Activated CD4-positive, alpha-beta T cell treated with anti-CD3 and anti-CD28 coated beads, Interleukin-2, amount 10 ng/mL, durations not matched to agents 24 days and 14 days (primary cell): ENCODE results near the gene TSPYL1. TPM values are rescaled to one million over a fixed set of nuclear protein-coding genes. Genes with fewer than 3 reads are reported as not detected.

Source experiments
- DNase-seq: peaks from one replicate; pipeline ENCODE4 v3.0.0; 2022
- H3K27ac Mint-ChIP-seq: one replicate; pipeline ENCODE4 v1.8.0; 2022; ENCODE audit warnings: mild to moderate bottlenecking, mixed read lengths
- H3K27me3 Mint-ChIP-seq: one replicate; pipeline ENCODE4 v1.8.0; 2022; ENCODE audit warnings: mixed read lengths
- H3K36me3 Mint-ChIP-seq: one replicate; pipeline ENCODE4 v1.8.0; 2022; ENCODE audit warnings: low read depth, mild to moderate bottlenecking, mixed read lengths
- H3K4me1 Mint-ChIP-seq: one replicate; pipeline ENCODE4 v1.8.0; 2021; ENCODE audit warnings: mixed read lengths
- H3K4me3 Mint-ChIP-seq: one replicate; pipeline ENCODE4 v1.8.0; 2022; ENCODE audit warnings: mild to moderate bottlenecking, moderate library complexity, mixed read lengths
- H3K9me3 Mint-ChIP-seq: one replicate; pipeline ENCODE4 v1.8.0; 2021; ENCODE audit warnings: mixed read lengths
- intact Hi-C: fragments of 100-400 bp; cut with micrococcal nuclease; formaldehyde crosslinking; loops from one replicate; pipeline ENCODE4 v1.15.1; 2023
- total RNA-seq: library from RNA; stranded (reverse); gene quantifications from 2 replicates; pipeline ENCODE4 v1.2.3, GENCODE V29; 2022

Gene TSPYL1
- total RNA-seq, 1 donor from 2014 or later, result 39.1 TPM

- intact Hi-C loops, result no loop called here
- peaks cover 8% of the 10 kb centered on the region for H3K4me1 Mint-ChIP-seq
- DNase-seq, result no peak
- H3K4me3 Mint-ChIP-seq, result no peak overlapping the region
- no peak overlapping the region for H3K27ac Mint-ChIP-seq
- H3K36me3 Mint-ChIP-seq, result peaks cover 2% of the 10 kb centered on the region
- H3K27me3 Mint-ChIP-seq, result no peaks in the 10 kb centered on the region
- peaks cover 19% of the 10 kb centered on the region for H3K9me3 Mint-ChIP-seq
Observed at GRCh38 chr6:116265041-116265829, 14.5 kb downstream of the TSPYL1 start.

- peaks cover 2% of the 10 kb centered on the region for H3K36me3 Mint-ChIP-seq
- no peak overlapping the region for H3K4me3 Mint-ChIP-seq
- H3K4me1 Mint-ChIP-seq, result peaks cover 4% of the 10 kb centered on the region
- H3K27ac Mint-ChIP-seq, result no peak overlapping the region
- H3K9me3 Mint-ChIP-seq, result peaks cover 19% of the 10 kb centered on the region
- intact Hi-C loops, result no loop called here
- no peak for DNase-seq
- H3K27me3 Mint-ChIP-seq, result no peaks in the 10 kb centered on the region
Observed at GRCh38 chr6:116263353-116263752, 16.4 kb downstream of the TSPYL1 start.

DNA sequence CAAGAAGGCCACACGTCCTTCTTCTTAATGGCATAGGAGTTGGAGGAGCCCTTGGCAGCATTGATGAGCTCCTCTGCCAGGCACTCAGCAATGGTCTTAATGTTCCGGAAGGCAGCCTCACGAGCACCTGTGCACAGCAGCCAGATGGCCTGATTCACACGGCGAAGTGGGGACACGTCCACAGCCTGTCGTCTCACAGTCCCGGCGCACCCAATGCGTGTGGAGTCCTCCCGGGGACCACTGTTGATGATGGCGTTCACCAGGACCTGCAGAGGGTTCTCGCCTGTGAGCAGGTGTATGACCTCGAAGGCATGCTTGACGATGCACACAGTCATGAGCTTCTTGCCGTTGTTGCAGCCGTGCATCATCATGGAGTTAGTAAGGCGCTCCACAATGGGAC lies 21.2 kb downstream of the TSPYL1 start:
- Mint-ChIP-seq H3K36me3 (peaks cover 2% of the 10 kb centered on the region), H3K27me3 (no peaks in the 10 kb centered on the region), H3K4me3 (no peak overlapping the region), H3K9me3 (peaks cover 13% of the 10 kb centered on the region), H3K27ac (no peak overlapping the region), H3K4me1 (no peaks in the 10 kb centered on the region)
- intact Hi-C loops, result loop anchor here (10.0 kb wide), 2 partner anchors 406 to 1346 kb away; partner anchors contain the start of genes GOPC and ZUP1
- DNase-seq, result no peak

DNA sequence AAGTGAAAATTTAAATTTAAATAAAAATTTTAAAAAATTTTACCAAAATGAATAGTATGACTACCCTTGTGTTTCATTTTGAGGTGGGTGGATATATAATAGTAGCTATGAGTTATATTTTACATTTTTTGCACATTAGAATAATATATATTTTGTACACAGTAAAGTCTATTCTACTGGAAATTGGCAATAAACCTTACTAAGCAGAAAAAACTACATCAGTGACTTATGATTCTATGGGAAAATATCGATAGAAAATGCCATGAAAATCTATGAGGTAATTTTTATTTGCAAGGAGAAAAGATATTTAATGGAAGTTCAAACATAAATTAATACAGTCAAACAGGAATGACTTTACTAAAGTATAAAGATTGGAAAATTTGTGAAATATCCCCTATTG lies 23.0 kb downstream of the TSPYL1 start:
- Mint-ChIP-seq H3K27ac (no peak overlapping the region), H3K4me3 (no peak overlapping the region), H3K36me3 (peaks cover 6% of the 10 kb centered on the region), H3K4me1 (peaks cover 7% of the 10 kb centered on the region), H3K27me3 (no peaks in the 10 kb centered on the region), H3K9me3 (peaks cover 4% of the 10 kb centered on the region)
- intact Hi-C loops, result loop anchor here (10.0 kb wide), 2 partner anchors 408 to 1348 kb away; partner anchors contain the start of genes GOPC and ZUP1
- DNase-seq, result no peak

DNA sequence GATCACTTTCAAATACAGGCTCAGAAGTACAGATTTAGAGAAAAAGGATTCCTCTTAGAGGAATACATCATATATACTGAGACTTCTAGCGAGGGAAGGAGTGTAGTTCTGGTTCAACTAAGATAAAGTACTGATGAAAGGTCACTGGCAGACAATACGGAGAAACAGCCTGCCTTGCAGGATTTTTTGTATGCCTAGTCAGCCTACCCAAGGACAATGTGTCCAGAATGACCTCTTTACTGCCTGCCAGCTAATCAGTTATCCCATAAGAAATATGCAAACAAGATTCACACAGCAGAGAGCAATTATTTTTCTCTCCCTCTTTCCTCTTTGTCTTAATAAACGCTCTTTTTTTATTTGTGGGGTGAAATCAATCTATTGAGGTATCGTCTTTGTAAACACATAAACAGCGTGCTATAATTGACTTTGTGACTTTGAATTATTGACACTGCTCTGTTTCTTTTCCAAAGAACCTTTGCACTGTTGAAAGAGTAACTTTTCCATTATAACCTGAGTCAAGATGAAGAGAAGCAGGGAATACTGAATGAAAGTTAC lies 24.4 kb downstream of the TSPYL1 start:
- peaks cover 20% of the 10 kb centered on the region for H3K4me1 Mint-ChIP-seq
- no peaks in the 10 kb centered on the region for H3K27me3 Mint-ChIP-seq
- H3K36me3 Mint-ChIP-seq, result peaks cover 9% of the 10 kb centered on the region
- DNase-seq, result no peak
- no peak overlapping the region for H3K27ac Mint-ChIP-seq
- H3K4me3 Mint-ChIP-seq, result no peak overlapping the region
- peaks cover under 1% of the 10 kb centered on the region for H3K9me3 Mint-ChIP-seq
- intact Hi-C loops, result loop anchor here (2.0 to 10.0 kb wide), 4 partner anchors 13 to 1349 kb away; partner anchors contain the start of genes GOPC, NT5DC1 and ZUP1

- intact Hi-C loops, result loop anchor here (1.0 to 10.0 kb wide), 6 partner anchors 14 to 1350 kb away; partner anchors contain the start of genes GOPC, NT5DC1, RWDD1 and TSPYL1
- no peaks in the 10 kb centered on the region for H3K9me3 Mint-ChIP-seq
- no peak for DNase-seq
- H3K27me3 Mint-ChIP-seq, result no peaks in the 10 kb centered on the region
- no peak overlapping the region for H3K27ac Mint-ChIP-seq
- H3K36me3 Mint-ChIP-seq, result peaks cover 9% of the 10 kb centered on the region
- peaks cover 25% of the 10 kb centered on the region for H3K4me1 Mint-ChIP-seq
- no peak overlapping the region for H3K4me3 Mint-ChIP-seq
Observed at GRCh38 chr6:116254297-116255056, 25.3 kb downstream of the TSPYL1 start.

- intact Hi-C loops, result loop anchor here (1.0 to 10.0 kb wide), 6 partner anchors 15 to 1351 kb away; partner anchors contain the start of genes GOPC, NT5DC1, RWDD1 and TSPYL1
- Mint-ChIP-seq H3K9me3 (no peaks in the 10 kb centered on the region), H3K27ac (no peak within 1 kb of the TSS), H3K4me1 (peaks cover 25% of the 10 kb centered on the region), H3K4me3 (no peak within 1 kb of the TSS), H3K36me3 (peaks cover 9% of the 10 kb centered on the region), H3K27me3 (no peaks in the 10 kb centered on the region)
- peak; percentile 98 for DNase-seq
Observed at GRCh38 chr6:116253505-116254296, 26.0 kb downstream of the TSPYL1 start, which contains the start of gene TSPYL4. TSS of gene TSPYL4 (minus strand) at chr6:116254075. CDS start at chr6:116254008, 67 bp downstream.

- Mint-ChIP-seq H3K9me3 (no peaks in the 10 kb centered on the region), H3K4me3 (no peak overlapping the region), H3K27ac (no peak overlapping the region), H3K4me1 (peaks cover 27% of the 10 kb centered on the region), H3K27me3 (no peaks in the 10 kb centered on the region), H3K36me3 (peaks cover 13% of the 10 kb centered on the region)
- intact Hi-C loops, result loop anchor here (10.0 kb wide), 2 partner anchors 412 to 1352 kb away; partner anchors contain the start of genes GOPC and ZUP1
- no peak for DNase-seq
Observed at GRCh38 chr6:116253188-116253504, 26.6 kb downstream of the TSPYL1 start.

DNA sequence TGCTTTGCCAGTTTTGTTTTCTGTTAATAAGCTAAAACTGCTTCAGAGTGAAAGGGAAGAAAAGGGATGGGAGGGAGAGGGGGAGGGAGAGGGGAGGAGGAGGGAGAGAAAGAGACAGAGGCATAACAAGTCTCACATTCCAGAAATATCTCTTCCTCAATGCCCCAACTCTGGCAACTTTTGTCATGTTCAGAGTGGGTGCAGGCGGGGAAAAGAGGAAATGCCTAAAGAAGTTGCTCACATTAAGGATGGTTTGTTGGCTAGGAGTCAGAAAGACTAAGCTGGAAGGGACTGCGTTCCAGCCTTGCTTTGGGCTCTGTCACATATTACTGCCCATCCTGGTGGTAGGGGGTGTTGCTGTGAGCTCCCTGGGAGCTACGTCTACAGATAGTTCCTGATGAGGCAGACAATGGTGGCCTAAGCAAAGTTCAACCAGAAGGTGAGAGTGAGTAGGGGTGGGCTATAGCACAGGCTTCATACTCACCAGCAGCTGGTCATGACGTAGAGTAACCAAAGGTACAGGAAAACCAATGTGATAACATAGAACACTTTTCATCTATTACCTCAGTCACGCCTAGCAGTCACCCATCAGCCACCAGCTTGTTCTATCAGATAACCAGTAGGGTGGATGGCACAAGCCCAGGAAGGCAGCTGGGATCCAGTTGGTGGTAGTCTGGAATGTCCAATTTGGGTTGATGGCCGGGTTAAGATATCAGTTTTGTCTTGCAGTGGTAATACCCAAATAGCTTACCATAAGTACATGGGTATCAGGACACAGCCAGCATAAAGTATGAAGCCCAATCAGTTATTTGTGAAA lies 28.0 kb downstream of the TSPYL1 start:
- H3K27ac Mint-ChIP-seq, result peak overlapping the region; percentile 61
- no peaks in the 10 kb centered on the region for H3K9me3 Mint-ChIP-seq
- intact Hi-C loops, result loop anchor here (10.0 kb wide), 2 partner anchors 413 to 1353 kb away; partner anchors contain the start of genes GOPC and ZUP1
- H3K36me3 Mint-ChIP-seq, result peaks cover 13% of the 10 kb centered on the region
- peak overlapping the region; percentile 45 for H3K4me3 Mint-ChIP-seq
- peaks cover 27% of the 10 kb centered on the region for H3K4me1 Mint-ChIP-seq
- no peaks in the 10 kb centered on the region for H3K27me3 Mint-ChIP-seq
- DNase-seq, result peak; percentile 58

DNA sequence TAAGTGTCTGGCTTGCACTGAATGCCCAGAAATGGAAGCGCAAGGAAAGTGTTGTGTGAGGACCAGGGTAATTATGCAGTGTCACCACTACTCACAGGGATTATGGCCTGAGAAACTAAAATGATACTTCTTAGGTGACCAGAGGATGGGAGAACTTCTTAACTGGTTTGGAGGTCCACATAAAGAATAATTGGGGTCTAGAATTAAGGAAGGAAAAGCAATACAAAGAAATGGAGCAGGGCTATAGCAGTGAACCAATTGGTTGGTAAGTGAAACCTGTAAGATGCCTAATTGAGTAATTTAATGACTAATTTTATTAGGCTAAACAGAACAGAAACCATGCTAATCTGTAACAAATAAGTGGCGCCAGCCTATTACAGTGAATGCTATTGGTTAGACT lies 31.2 kb downstream of the TSPYL1 start:
- no peak overlapping the region for H3K4me3 Mint-ChIP-seq
- peaks cover 13% of the 10 kb centered on the region for H3K36me3 Mint-ChIP-seq
- intact Hi-C loops, result no loop called here
- H3K27me3 Mint-ChIP-seq, result no peaks in the 10 kb centered on the region
- H3K27ac Mint-ChIP-seq, result no peak overlapping the region
- H3K9me3 Mint-ChIP-seq, result no peaks in the 10 kb centered on the region
- peaks cover 27% of the 10 kb centered on the region for H3K4me1 Mint-ChIP-seq
- DNase-seq, result no peak

DNA sequence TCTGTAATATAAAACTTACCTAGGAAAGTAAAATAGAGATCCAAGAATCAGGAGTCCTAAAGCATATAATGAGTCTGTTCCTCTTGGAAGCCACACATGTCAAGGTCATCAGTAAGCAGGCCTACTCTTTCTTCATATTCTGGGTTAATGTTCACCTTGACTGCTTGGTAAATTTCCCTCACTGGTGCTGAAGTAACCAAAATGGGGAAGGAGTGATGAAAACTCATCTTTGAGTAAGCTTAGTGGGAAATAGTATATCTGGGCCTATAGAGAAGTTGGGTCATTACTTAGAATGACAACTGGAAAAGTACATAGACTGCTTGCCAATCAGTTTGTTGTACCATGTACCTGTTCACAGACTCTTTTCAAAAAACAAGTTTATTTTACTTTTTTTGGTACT lies 32.4 kb downstream of the TSPYL1 start:
- no peak overlapping the region for H3K27ac Mint-ChIP-seq
- peaks cover 24% of the 10 kb centered on the region for H3K4me1 Mint-ChIP-seq
- no peaks in the 10 kb centered on the region for H3K9me3 Mint-ChIP-seq
- no peak for DNase-seq
- no peak overlapping the region for H3K4me3 Mint-ChIP-seq
- no peaks in the 10 kb centered on the region for H3K27me3 Mint-ChIP-seq
- peaks cover 11% of the 10 kb centered on the region for H3K36me3 Mint-ChIP-seq
- intact Hi-C loops, result no loop called here

- H3K4me1 Mint-ChIP-seq, result peaks cover 14% of the 10 kb centered on the region
- DNase-seq, result no peak
- H3K27me3 Mint-ChIP-seq, result no peaks in the 10 kb centered on the region
- intact Hi-C loops, result no loop called here
- H3K36me3 Mint-ChIP-seq, result peaks cover 4% of the 10 kb centered on the region
- no peak overlapping the region for H3K27ac Mint-ChIP-seq
- H3K4me3 Mint-ChIP-seq, result no peak overlapping the region
- no peaks in the 10 kb centered on the region for H3K9me3 Mint-ChIP-seq
Observed at GRCh38 chr6:116246089-116246488, 33.6 kb downstream of the TSPYL1 start.
